Measurements from ENCODE around the gene CA14.
"Not testable (repeated sequence)": the region's sequence is repeated elsewhere in the genome, so short reads cannot be mapped to it uniquely, and the experiment has no call there.

Gene CA14

GRCh38 chr1:150235852-150236613, 21.5 kb upstream of the CA14 start, which contains the start of gene ANP32E:
TSS of gene ANP32E (minus strand) at chr1:150236112. CDS start at chr1:150235786, 326 bp downstream.
- DNase-seq (ENCODE audit: low read depth, low spot score) = peak; percentile 98

GRCh38 chr1:150236614-150237100, 20.9 kb upstream of the CA14 start:
- DNase-seq (ENCODE audit: low read depth, low spot score) = no peak

GRCh38 chr1:150237176-150237575, 20.4 kb upstream of the CA14 start:
- not testable (repeated sequence) for DNase-seq (ENCODE audit: low read depth, low spot score)

- DNase-seq (ENCODE audit: low read depth, low spot score) = no peak
Measured at GRCh38 chr1:150237746-150238145, 19.8 kb upstream of the CA14 start.

GRCh38 chr1:150243003-150243402, 14.6 kb upstream of the CA14 start:
- DNase-seq (ENCODE audit: low read depth, low spot score) = no peak

- DNase-seq (ENCODE audit: low read depth, low spot score) = no peak
Measured at GRCh38 chr1:150249936-150250335, 7.6 kb upstream of the CA14 start.

GRCh38 chr1:150256198-150256553, 1.4 kb upstream of the CA14 start:
- DNase-seq (ENCODE audit: low read depth, low spot score) = no peak

- no peak for DNase-seq (ENCODE audit: low read depth, low spot score)
Measured at GRCh38 chr1:150256554-150257341, 826 bp upstream of the CA14 start.

GRCh38 chr1:150259217-150259616, 1.6 kb downstream of the CA14 start:
- no peak for DNase-seq (ENCODE audit: low read depth, low spot score)

GRCh38 chr1:150259758-150260669, 2.4 kb downstream of the CA14 start:
- DNase-seq (ENCODE audit: low read depth, low spot score) = no peak

- no peak for DNase-seq (ENCODE audit: low read depth, low spot score)
Measured at GRCh38 chr1:150261367-150261766, 3.8 kb downstream of the CA14 start.

GRCh38 chr1:150262388-150263320, 5.1 kb downstream of the CA14 start:
- DNase-seq (ENCODE audit: low read depth, low spot score) = no peak

GRCh38 chr1:150263549-150263948, 6.0 kb downstream of the CA14 start:
- DNase-seq (ENCODE audit: low read depth, low spot score) = no peak

- DNase-seq (ENCODE audit: low read depth, low spot score) = no peak
Measured at GRCh38 chr1:150267896-150268295, 10.3 kb downstream of the CA14 start.

GRCh38 chr1:150268340-150268704, 10.7 kb downstream of the CA14 start:
- no peak for DNase-seq (ENCODE audit: low read depth, low spot score)

- DNase-seq (ENCODE audit: low read depth, low spot score) = peak; percentile 91
Measured at GRCh38 chr1:150268705-150269403, 11.3 kb downstream of the CA14 start, which contains the start of gene APH1A. TSS of gene APH1A (minus strand) at chr1:150269016. CDS start at chr1:150268810, 206 bp downstream.

GRCh38 chr1:150269451-150269850, 11.9 kb downstream of the CA14 start:
- DNase-seq (ENCODE audit: low read depth, low spot score) = no peak

- no peak for DNase-seq (ENCODE audit: low read depth, low spot score)
Measured at GRCh38 chr1:150271291-150271959, 13.9 kb downstream of the CA14 start.

- no peak for DNase-seq (ENCODE audit: low read depth, low spot score)
Measured at GRCh38 chr1:150273311-150273710, 15.7 kb downstream of the CA14 start.

Data from smooth muscle cell of the brain vasculature (primary cell).